Liver (tissue), 9 donors: ENCODE data around the gene TBC1D14. TPM values are rescaled to one million over a fixed set of nuclear protein-coding genes. Genes with fewer than 3 reads are reported as not detected.

Experiments used
- DNase-seq: peaks from one replicate; pipeline ENCODE4 v3.0.0-alpha.2; 2017; ENCODE audit warnings: low spot score
- H3K27ac ChIP-seq, 2 donors: one replicate each; pipeline ENCODE4 v1.7.0; 2013; ENCODE audit warnings: inconsistent platforms in 2 of 2, low read length in 2 of 2, control low read depth in 1 of 2, low read depth in 1 of 2, mild to moderate bottlenecking in 1 of 2
- H3K27me3 ChIP-seq, 4 donors: one replicate each; pipeline versions ENCODE4 v1.6.1 to v1.7.0; 2013; ENCODE audit warnings: low read length in 3 of 4, inconsistent platforms in 1 of 4, mild to moderate bottlenecking in 1 of 4, moderate library complexity in 1 of 4; ENCODE audit not compliant: control insufficient read depth in 4 of 4, insufficient read depth in 4 of 4
- H3K36me3 ChIP-seq, 4 donors: one replicate each; pipeline versions ENCODE4 v1.6.1 to v1.7.0; 2013; ENCODE audit warnings: low read length in 3 of 4, mild to moderate bottlenecking in 3 of 4, low read depth in 1 of 4, moderate library complexity in 1 of 4; ENCODE audit not compliant: control insufficient read depth in 4 of 4, insufficient read depth in 3 of 4
- H3K4me1 ChIP-seq, 4 donors: one replicate each; pipeline versions ENCODE4 v1.6.1 to v1.7.0; 2013; ENCODE audit warnings: low read length in 3 of 4, mild to moderate bottlenecking in 3 of 4, moderate library complexity in 1 of 4; ENCODE audit not compliant: control insufficient read depth in 4 of 4, insufficient read depth in 4 of 4
- H3K4me3 ChIP-seq, 3 donors: one replicate each; pipeline versions ENCODE4 v1.6.1 to v1.7.0; 2013; ENCODE audit warnings: low read length in 3 of 3, control low read depth in 1 of 3, low read depth in 1 of 3, mild to moderate bottlenecking in 1 of 3
- H3K9ac ChIP-seq, 2 donors: one replicate each; pipeline ENCODE4 v1.7.0; 2013; ENCODE audit warnings: low read length in 2 of 2, mild to moderate bottlenecking in 2 of 2, moderate library complexity in 2 of 2, control low read depth in 1 of 2, low read depth in 1 of 2
- H3K9me3 ChIP-seq, 4 donors: one replicate each; pipeline versions ENCODE4 v1.6.1 to v1.7.0; 2013; ENCODE audit warnings: low read length in 3 of 4; ENCODE audit not compliant: control insufficient read depth in 4 of 4
- ATF3 ChIP-seq: IDR thresholded peaks from 2 replicates; pipeline ENCODE4 v1.6.1; 2016; ENCODE audit warnings: antibody characterized with exemption
- CTCF ChIP-seq: fragments of 150-350 bp; IDR thresholded peaks from 2 replicates; pipeline ENCODE4 v1.5.1; 2017; ENCODE audit warnings: improper control_type of control experiment, low read depth, low read length; ENCODE audit not compliant: missing input control
- EGR1 ChIP-seq, 2 donors: IDR thresholded peaks; 2 replicates each; pipeline ENCODE4 v1.6.1; 2016 to 2018; ENCODE audit warnings: antibody characterized with exemption in 2 of 2, low read depth in 2 of 2
- FOXA1 ChIP-seq: IDR thresholded peaks from 2 replicates; pipeline ENCODE4 v1.6.1; 2016; ENCODE audit warnings: antibody characterized with exemption
- GABPA ChIP-seq, 2 donors: IDR thresholded peaks in 1 of 2; conservative IDR thresholded peaks in 1 of 2; 2 replicates each; pipeline ENCODE4 v1.6.1; 2016; ENCODE audit warnings: antibody characterized with exemption in 2 of 2, mild to moderate bottlenecking in 1 of 2, moderate library complexity in 1 of 2
- MAX ChIP-seq: IDR thresholded peaks from 2 replicates; pipeline ENCODE4 v1.6.1; 2016; ENCODE audit warnings: antibody characterized with exemption
- RAD21 ChIP-seq, 2 donors: IDR thresholded peaks; 2 replicates each; pipeline ENCODE4 v1.6.1; 2016; ENCODE audit warnings: antibody characterized with exemption in 2 of 2, mild to moderate bottlenecking in 2 of 2
- RXRA ChIP-seq, 2 donors: IDR thresholded peaks; 2 replicates each; pipeline ENCODE4 v1.6.1; 2017 to 2018; ENCODE audit warnings: antibody characterized with exemption in 2 of 2, mild to moderate bottlenecking in 1 of 2
- TAF1 ChIP-seq: conservative IDR thresholded peaks from 2 replicates; pipeline ENCODE4 v1.6.1; 2016; ENCODE audit warnings: antibody characterized with exemption, mild to moderate bottlenecking
- ZBTB33 ChIP-seq: IDR thresholded peaks from 2 replicates; pipeline ENCODE4 v1.6.1; 2016; ENCODE audit warnings: antibody characterized with exemption
- WGBS: extraction: QIAGEN DNeasy Blood & Tissue Kit; methylation state at CpG from one replicate; pipeline ENCODE4 v1.1.7; 2013; 5-methylcytosine and 5-hydroxymethylcytosine counted together
- polyA plus RNA-seq, 2 donors: library from polyadenylated mRNA; stranded (reverse) in 1 of 2; unstranded in 1 of 2; fragments of 200-250 nt in 1 of 2; fragments of >200 nt in 1 of 2; fragmentation: Nextera tagmentation in 1 of 2; extraction: Ambion mirVana in 1 of 2; gene quantifications; one replicate each; pipeline versions ENCODE4 v1.2.1 to v1.2.3, GENCODE V29; 2013 to 2015
- total RNA-seq, 2 donors: library from RNA; depleted of rRNA; stranded (reverse); fragments of >200 nt; gene quantifications; one replicate each; pipeline ENCODE4 v1.2.3, GENCODE V29; 2014
- donor health status: healthy.
- donor health status: healthy.
- donor health status: healthy.
- donor health status: healthy.
- donor health status: healthy.

The TBC1D14 gene
- total and polyA plus RNA-seq, 4 donors, result 10.0 to 45.2 (median 22.7) TPM

- H3K27me3 ChIP-seq, result no peaks in the 10 kb centered on the region
- WGBS, result 83% methylated on average over 23 of the region's 23 CpGs
- H3K36me3 ChIP-seq, result no peaks in the 10 kb centered on the region
- H3K27ac ChIP-seq, result no peak overlapping the region
- DNase-seq, result no peak
- H3K4me1 ChIP-seq, result peaks cover 24 to 72% (median 57%) of the 10 kb centered on the region in 4 donors
- no peak overlapping the region for H3K9ac ChIP-seq
- TF ChIP-seq ZBTB33, result no peak
- no peak for TF ChIP-seq EGR1 (IDR thresholded peaks at IDR 0.05; ENCODE audit: low read depth in 2 of 2)
- TF ChIP-seq RAD21 (IDR thresholded peaks at IDR 0.05), result no peak
- TF ChIP-seq RXRA (IDR thresholded peaks at IDR 0.05), result peak; percentile 22 to 54
- H3K9me3 ChIP-seq, result no peaks in the 10 kb centered on the region
- H3K4me3 ChIP-seq, result no peak overlapping the region
Observed at GRCh38 chr4:7045961-7046921, 136.6 kb downstream of the TBC1D14 start.

GRCh38 chr4:7046971-7047370 is 137.3 kb downstream of the TBC1D14 start:
- no peaks in the 10 kb centered on the region for H3K36me3 ChIP-seq
- no peak overlapping the region for H3K4me3 ChIP-seq
- TF ChIP-seq MAX, result no peak
- TF ChIP-seq GABPA (IDR thresholded peaks at IDR 0.05 in 1 of 2, conservative IDR thresholded peaks at IDR 0.05 in 1 of 2), result no peak
- no peak for TF ChIP-seq ZBTB33
- no peak for TF ChIP-seq TAF1
- no peak for TF ChIP-seq RAD21 (IDR thresholded peaks at IDR 0.05)
- no peak for TF ChIP-seq CTCF
- TF ChIP-seq FOXA1, result no peak
- no peak for TF ChIP-seq ATF3
- no peak for TF ChIP-seq RXRA (IDR thresholded peaks at IDR 0.05)
- TF ChIP-seq EGR1 (IDR thresholded peaks at IDR 0.05; ENCODE audit: low read depth in 2 of 2), result no peak
- no peak overlapping the region for H3K27ac ChIP-seq
- no peak for DNase-seq
- no peak overlapping the region for H3K9ac ChIP-seq
- H3K9me3 ChIP-seq, result no peaks in the 10 kb centered on the region
- H3K27me3 ChIP-seq, result no peaks in the 10 kb centered on the region
- peaks cover 25 to 68% (median 56%) of the 10 kb centered on the region in 4 donors for H3K4me1 ChIP-seq
- 90% methylated on average over 9 of the region's 9 CpGs for WGBS
